ENCODE data around the gene CBR1. TPM values are rescaled to one million over a fixed set of nuclear protein-coding genes. Genes with fewer than 3 reads are reported as not detected.

The CBR1 gene
- total RNA-seq, 1 experiment from 2014 or later: 41.1 TPM

DNA sequence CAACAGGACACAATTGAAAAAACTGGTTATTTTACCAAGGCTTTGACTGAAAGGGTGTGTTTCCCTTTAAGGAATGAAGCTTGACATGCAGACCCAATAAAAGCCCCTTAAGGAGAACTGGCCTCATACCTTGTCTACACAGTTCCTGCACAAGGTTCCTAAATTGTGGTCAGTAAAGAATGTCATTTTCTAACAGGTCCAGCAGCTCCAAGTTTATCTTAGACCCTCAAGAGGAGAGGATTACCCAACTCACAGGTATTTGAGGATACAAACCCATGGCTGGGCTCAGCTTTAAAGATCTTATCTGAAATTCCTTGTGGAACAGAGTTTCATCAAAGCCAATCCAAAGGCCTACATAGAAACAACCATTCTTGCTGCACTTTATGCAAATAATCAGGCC, 33.6 kb downstream of the CBR1 start:
- POLR2A ChIA-PET: no interaction called here
- no peaks in the 10 kb centered on the region for H3K27me3 Mint-ChIP-seq (ENCODE audit: insufficient read depth, unreplicated experiment)
- no peaks in the 10 kb centered on the region for H3K9me3 ChIP-seq
- no TSS peak for BruUV-seq (replicated peaks)
- intact Hi-C loops (cut with micrococcal nuclease; ENCODE audit: unreplicated experiment): no loop called here
- TF ChIP-seq, protein P1, sequence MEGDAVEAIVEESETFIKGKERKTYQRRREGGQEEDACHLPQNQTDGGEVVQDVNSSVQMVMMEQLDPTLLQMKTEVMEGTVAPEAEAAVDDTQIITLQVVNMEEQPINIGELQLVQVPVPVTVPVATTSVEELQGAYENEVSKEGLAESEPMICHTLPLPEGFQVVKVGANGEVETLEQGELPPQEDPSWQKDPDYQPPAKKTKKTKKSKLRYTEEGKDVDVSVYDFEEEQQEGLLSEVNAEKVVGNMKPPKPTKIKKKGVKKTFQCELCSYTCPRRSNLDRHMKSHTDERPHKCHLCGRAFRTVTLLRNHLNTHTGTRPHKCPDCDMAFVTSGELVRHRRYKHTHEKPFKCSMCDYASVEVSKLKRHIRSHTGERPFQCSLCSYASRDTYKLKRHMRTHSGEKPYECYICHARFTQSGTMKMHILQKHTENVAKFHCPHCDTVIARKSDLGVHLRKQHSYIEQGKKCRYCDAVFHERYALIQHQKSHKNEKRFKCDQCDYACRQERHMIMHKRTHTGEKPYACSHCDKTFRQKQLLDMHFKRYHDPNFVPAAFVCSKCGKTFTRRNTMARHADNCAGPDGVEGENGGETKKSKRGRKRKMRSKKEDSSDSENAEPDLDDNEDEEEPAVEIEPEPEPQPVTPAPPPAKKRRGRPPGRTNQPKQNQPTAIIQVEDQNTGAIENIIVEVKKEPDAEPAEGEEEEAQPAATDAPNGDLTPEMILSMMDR (IDR thresholded peaks at IDR 0.05; ENCODE audit: insufficient read depth in 1 of 2, low read depth in 1 of 2, low read length in 1 of 2, severe bottlenecking in 1 of 2, unreplicated experiment in 1 of 2): no peak
- H3K4me1 Mint-ChIP-seq (ENCODE audit: low read depth, unreplicated experiment): peaks cover 13% of the 10 kb centered on the region
- H3K36me3 ChIP-seq (ENCODE audit: control insufficient read depth, insufficient read depth, low read length): no peaks in the 10 kb centered on the region
- H3K4me1 ChIP-seq: peaks cover 15% of the 10 kb centered on the region
- no peaks in the 10 kb centered on the region for H3K9me3 Mint-ChIP-seq (ENCODE audit: unreplicated experiment)
- H3K27me3 ChIP-seq (replicated peaks; ENCODE audit: control insufficient read depth, insufficient read depth, low read length): no peaks in the 10 kb centered on the region
- peak; percentile 47 to 60 for DNase-seq
- peak overlapping the region; percentile 63 for H3K27ac Mint-ChIP-seq (ENCODE audit: unreplicated experiment)
- CTCF ChIA-PET: interaction anchor here (0.6 to 1.3 kb wide), 3 partner anchors 10 to 144 kb away, joined by 3 to 7 read pairs (median 3); no protein-coding TSS in a partner anchor
- H3K36me3 Mint-ChIP-seq (ENCODE audit: insufficient read depth, unreplicated experiment): no peaks in the 10 kb centered on the region
- no peak overlapping the region for H3K4me3 Mint-ChIP-seq (ENCODE audit: unreplicated experiment)
- H3K4me3 ChIP-seq (ENCODE audit: low read depth, low read length): no peak overlapping the region

GRCh38 chr21:36104317-36105300, 34.8 kb downstream of the CBR1 start:
- no TSS peak for BruUV-seq (replicated peaks)
- peaks cover 13% of the 10 kb centered on the region for H3K4me1 Mint-ChIP-seq (ENCODE audit: low read depth, unreplicated experiment)

DNA sequence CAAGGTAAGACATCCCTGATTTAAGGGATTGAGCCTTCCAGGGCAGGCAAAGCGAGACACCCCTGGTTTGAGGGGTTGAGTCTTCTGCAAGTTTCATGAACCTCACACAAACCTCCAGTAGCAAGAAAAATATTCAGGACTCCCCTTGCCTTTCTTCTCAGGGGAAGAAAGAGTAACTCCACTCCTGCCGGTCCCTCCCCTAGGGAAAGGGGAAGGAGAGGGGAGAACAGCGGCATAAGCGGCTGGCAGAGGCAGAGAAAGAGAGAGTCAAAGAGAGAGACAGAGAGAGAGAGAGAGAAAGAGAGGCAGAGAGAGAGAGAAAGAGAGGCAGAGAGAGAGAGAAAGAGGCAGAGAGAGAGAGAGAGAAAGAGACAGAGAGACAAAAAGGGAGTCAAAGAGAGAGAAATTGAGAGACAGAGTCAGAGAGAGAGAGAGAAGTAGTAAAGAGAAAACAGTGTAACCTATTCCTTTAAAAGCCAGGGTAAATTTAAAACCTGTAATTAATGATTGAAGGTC, 35.6 kb downstream of the CBR1 start:
- ChIA-PET POLR2A (no interaction called here), CTCF (interaction anchor here (0.6 kb wide), 1 partner anchor 1166 kb away, joined by 3 read pairs; no protein-coding TSS in a partner anchor)
- H3K27me3 Mint-ChIP-seq (ENCODE audit: insufficient read depth, unreplicated experiment): no peaks in the 10 kb centered on the region
- BruUV-seq (replicated peaks): no TSS peak
- Histone ChIP-seq H3K4me1 (peaks cover 15% of the 10 kb centered on the region), H3K9me3 (no peaks in the 10 kb centered on the region), H3K27me3 (replicated peaks; ENCODE audit: control insufficient read depth, insufficient read depth, low read length) (no peaks in the 10 kb centered on the region), H3K4me3 (ENCODE audit: low read depth, low read length) (no peak overlapping the region), H3K36me3 (ENCODE audit: control insufficient read depth, insufficient read depth, low read length) (no peaks in the 10 kb centered on the region)
- H3K9me3 Mint-ChIP-seq (ENCODE audit: unreplicated experiment): no peaks in the 10 kb centered on the region
- H3K4me3 Mint-ChIP-seq (ENCODE audit: unreplicated experiment): no peak overlapping the region
- no peak for DNase-seq
- H3K36me3 Mint-ChIP-seq (ENCODE audit: insufficient read depth, unreplicated experiment): no peaks in the 10 kb centered on the region
- TF ChIP-seq, protein P1 (IDR thresholded peaks at IDR 0.05; ENCODE audit: insufficient read depth in 1 of 2, low read depth in 1 of 2, low read length in 1 of 2, severe bottlenecking in 1 of 2, unreplicated experiment in 1 of 2): no peak
- intact Hi-C loops (cut with micrococcal nuclease; ENCODE audit: unreplicated experiment): no loop called here
- H3K27ac Mint-ChIP-seq (ENCODE audit: unreplicated experiment): peak overlapping the region; percentile 31
- peaks cover 13% of the 10 kb centered on the region for H3K4me1 Mint-ChIP-seq (ENCODE audit: low read depth, unreplicated experiment)

More at GRCh38 chr21:36104317-36105300, 34.8 kb downstream of the CBR1 start:
- Mint-ChIP-seq H3K27ac (ENCODE audit: unreplicated experiment) (peak overlapping the region; percentile 63), H3K36me3 (ENCODE audit: insufficient read depth, unreplicated experiment) (no peaks in the 10 kb centered on the region), H3K9me3 (ENCODE audit: unreplicated experiment) (no peaks in the 10 kb centered on the region), H3K27me3 (ENCODE audit: insufficient read depth, unreplicated experiment) (no peaks in the 10 kb centered on the region), H3K4me3 (ENCODE audit: unreplicated experiment) (peak overlapping the region; percentile 14)
- no peaks in the 10 kb centered on the region for H3K36me3 ChIP-seq (ENCODE audit: control insufficient read depth, insufficient read depth, low read length)
- no peaks in the 10 kb centered on the region for H3K9me3 ChIP-seq
- no peaks in the 10 kb centered on the region for H3K27me3 ChIP-seq (replicated peaks; ENCODE audit: control insufficient read depth, insufficient read depth, low read length)
- H3K4me3 ChIP-seq (ENCODE audit: low read depth, low read length): no peak overlapping the region
- intact Hi-C loops (cut with micrococcal nuclease; ENCODE audit: unreplicated experiment): no loop called here
- peaks cover 15% of the 10 kb centered on the region for H3K4me1 ChIP-seq
- ChIA-PET POLR2A (no interaction called here), CTCF (interaction anchor here (0.6 kb wide), 2 partner anchors 78 to 1165 kb away, joined by 3 to 6 read pairs; no protein-coding TSS in a partner anchor)
- TF ChIP-seq, protein P1 (IDR thresholded peaks at IDR 0.05; ENCODE audit: insufficient read depth in 1 of 2, low read depth in 1 of 2, low read length in 1 of 2, severe bottlenecking in 1 of 2, unreplicated experiment in 1 of 2): peak; percentile 33 to 42
- DNase-seq: peak in 1 of 2 experiments; percentile 41

All from Caco-2 (cell line).